GM18519 (cell line): ENCODE data around the gene GTF3C2.
"Not testable (repeated sequence)": the region's sequence is repeated elsewhere in the genome, so short reads cannot be mapped to it uniquely, and the experiment has no call there.

Source experiments
- ATAC-seq: cut with Tn5 transposase; IDR thresholded peaks from one replicate; pipeline ENCODE4 v1.9.1; 2021; ENCODE audit warnings: mild to moderate bottlenecking, moderate library complexity; ENCODE audit not compliant: unreplicated experiment, low FRiP score

The GTF3C2 gene

GRCh38 chr2:27375513-27376099 is 19.0 kb upstream of the GTF3C2 start:
- ATAC-seq: no peak

GRCh38 chr2:27373567-27373966 is 17.0 kb upstream of the GTF3C2 start:
- no peak for ATAC-seq

- no peak for ATAC-seq
Observed at GRCh38 chr2:27372937-27373336, 16.4 kb upstream of the GTF3C2 start.

DNA sequence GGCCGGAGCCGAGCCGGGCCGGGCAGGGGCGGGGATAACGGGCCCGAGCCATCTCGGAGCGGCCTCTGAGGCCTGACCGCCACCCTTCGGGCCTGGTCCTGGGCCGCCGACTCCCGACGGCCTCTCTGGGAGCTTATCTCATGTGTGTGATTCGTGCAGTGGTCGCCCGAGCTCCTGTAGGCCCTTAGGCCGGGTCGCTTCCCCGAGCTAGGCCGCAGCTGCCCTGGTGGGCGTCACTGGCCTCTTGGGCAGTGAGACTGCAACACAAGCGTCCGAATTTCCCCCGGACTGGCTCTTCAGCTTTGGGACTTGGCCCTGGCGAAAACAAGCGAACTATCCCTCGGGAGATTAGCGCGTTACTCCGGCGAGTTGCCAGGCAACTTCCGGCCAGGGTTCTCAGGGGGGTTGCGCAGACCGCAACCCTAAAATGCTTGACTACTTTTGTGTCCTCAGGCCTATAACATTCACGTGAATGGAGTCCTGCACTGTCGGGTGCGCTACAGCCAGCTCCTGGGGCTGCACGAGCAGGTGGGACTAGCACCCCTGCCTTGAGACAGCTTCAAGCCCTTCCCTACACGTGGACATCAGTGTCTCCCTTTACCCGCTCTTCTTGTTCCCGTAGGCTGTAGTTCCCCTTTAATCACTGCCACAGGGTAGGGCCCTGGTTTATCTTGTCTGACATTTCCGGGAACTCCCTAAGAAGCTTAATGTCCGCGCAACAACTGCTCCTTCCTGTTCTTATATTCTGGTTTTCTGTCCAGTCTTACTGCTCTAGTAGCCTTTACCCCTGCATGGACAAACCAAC is 14.5 kb upstream of the GTF3C2 start:
- peak; percentile 6 for ATAC-seq

GRCh38 chr2:27370026-27370815 is 13.7 kb upstream of the GTF3C2 start, which contains the start of the genes EIF2B4 and SNX17:
Gene EIF2B4, minus strand, starts transcription at chr2:27370338. Its CDS starts 24 bp downstream, at chr2:27370314.
Gene SNX17, plus strand, starts transcription at chr2:27370616. Its CDS starts 128 bp downstream, at chr2:27370744.
- ATAC-seq: peak; percentile 76

- ATAC-seq: no peak
Observed at GRCh38 chr2:27369471-27370025, 13.0 kb upstream of the GTF3C2 start.

- ATAC-seq: no peak
Observed at GRCh38 chr2:27363933-27364332, 7.4 kb upstream of the GTF3C2 start.

- no peak for ATAC-seq
Observed at GRCh38 chr2:27362678-27363420, 6.3 kb upstream of the GTF3C2 start.

DNA sequence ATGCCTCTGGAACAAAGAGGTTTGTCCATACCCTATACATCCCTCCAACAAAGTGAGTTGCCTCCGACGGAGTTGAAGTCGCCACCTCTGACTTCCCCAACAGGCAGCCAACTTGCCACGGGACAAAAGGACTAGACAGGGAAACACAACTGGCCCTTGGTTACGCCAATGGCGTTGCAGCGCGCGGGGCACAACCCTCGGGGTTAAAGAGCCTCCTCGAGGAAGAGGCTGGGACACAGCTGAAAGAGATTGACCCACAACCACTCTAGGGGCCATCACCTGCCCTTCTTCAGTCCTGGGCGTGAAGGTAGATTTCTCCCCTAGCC is 545 bp downstream of the GTF3C2 start:
- peak; percentile 20 for ATAC-seq

GRCh38 chr2:27354597-27354927 is 2.0 kb downstream of the GTF3C2 start:
- ATAC-seq: no peak

- ATAC-seq: no peak
Observed at GRCh38 chr2:27353762-27354596, 2.6 kb downstream of the GTF3C2 start.

GRCh38 chr2:27353386-27353761 is 3.2 kb downstream of the GTF3C2 start:
- ATAC-seq: not testable (repeated sequence)

DNA sequence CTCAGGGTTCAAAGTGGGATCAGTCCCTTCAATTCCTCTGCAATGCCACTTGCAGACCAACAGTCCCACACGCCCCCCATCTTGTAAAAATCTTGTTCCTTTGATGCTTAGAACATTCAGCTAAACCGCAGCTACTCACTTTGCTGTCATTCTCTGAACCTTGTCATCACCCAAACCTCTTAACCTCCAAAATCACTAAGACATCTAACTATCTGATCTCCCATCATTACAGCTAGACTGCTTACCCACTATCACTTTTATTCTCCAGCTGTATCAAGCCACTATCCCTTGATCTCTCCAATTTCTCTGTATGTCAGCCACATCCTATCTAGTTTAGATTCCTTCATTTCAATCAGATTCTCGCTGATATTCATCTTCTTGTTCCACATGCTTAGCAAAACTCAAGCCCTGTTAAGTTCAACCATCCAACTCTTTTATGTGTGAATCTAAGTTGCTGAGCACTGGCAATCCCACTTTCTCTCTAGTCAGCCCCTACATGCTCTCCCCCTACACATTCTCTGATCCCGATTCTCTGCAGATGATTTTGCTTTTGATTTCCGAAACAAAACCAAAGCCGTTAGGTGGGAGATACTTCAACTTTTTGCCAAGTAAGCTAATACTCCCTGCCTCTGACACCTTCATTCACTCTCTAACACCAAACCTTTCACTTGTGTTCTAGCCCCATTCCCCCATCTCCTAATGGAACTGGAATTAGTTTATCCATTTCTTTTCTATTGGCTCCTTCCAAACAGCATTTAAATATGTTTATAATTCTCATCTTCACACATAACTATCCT is 4.6 kb downstream of the GTF3C2 start:
- ATAC-seq: no peak

GRCh38 chr2:27350106-27350693 is 6.4 kb downstream of the GTF3C2 start:
- ATAC-seq: no peak

- no peak for ATAC-seq
Observed at GRCh38 chr2:27347641-27348040, 8.9 kb downstream of the GTF3C2 start.

- ATAC-seq: no peak
Observed at GRCh38 chr2:27336173-27336572, 20.4 kb downstream of the GTF3C2 start.

DNA sequence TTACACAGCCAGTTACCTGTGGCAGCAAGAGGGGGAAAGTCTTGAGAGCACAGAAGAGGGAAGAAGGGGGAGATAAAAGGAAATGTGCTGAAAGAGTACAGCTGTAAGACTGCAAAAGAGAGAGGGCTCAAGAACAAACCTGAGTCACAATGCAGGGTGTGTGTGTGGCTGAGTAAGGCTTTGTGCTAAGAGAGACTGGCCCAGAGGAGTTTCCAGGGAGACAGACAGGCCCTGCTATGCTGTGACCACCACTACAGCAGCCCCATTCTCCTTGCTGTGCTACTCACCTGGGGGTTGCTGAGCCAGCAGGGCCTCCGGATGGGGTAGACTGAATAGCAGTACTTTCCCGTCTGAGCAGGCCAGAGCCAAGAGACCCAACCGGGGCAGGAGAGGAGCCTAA is 21.3 kb downstream of the GTF3C2 start:
- no peak for ATAC-seq

DNA sequence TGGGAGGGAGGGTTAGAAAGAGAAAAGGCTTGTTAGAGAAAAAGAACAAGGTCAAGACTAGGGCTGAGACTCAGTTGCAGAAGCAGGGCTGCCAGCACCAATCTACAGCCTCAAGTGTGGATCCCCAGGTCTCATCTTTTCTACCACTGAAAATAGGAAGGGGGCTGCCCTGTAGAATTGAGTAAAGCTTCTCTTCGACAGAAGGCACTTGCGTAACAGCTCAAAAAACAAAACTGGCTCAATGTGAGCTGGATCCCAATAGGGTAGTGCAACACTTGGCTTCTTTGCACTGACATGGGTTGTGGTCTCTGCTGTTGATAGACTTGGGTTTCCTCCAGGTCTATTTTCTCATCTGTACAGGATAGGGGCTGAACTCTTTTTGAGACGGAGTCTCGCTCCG is 31.8 kb downstream of the GTF3C2 start:
- no peak for ATAC-seq
